Neural cell (in vitro differentiated cells): ENCODE measurements around the gene ROBO4.

Source experiments
- EP300 ChIP-seq: fragments of 450-650 bp; conservative IDR thresholded peaks from 2 replicates; pipeline ENCODE4 v1.6.1; 2014; ENCODE audit warnings: antibody characterized with exemption, mild to moderate bottlenecking, moderate library complexity; ENCODE audit not compliant: poor library complexity, severe bottlenecking
- EZH2 ChIP-seq: fragments of 200-600, 300-800 bp; shearing (Covaris generic), sonication (generic); IDR thresholded peaks from 2 replicates; pipeline ENCODE4 v1.6.1; 2014; ENCODE audit warnings: antibody characterized with exemption, low read length, borderline replicate concordance, mild to moderate bottlenecking; ENCODE audit not compliant: insufficient read depth, poor library complexity, severe bottlenecking
- MXI1 ChIP-seq: fragments of 450-650 bp; conservative IDR thresholded peaks from 2 replicates; pipeline ENCODE4 v1.6.1; 2014; ENCODE audit warnings: antibody characterized with exemption, mild to moderate bottlenecking; ENCODE audit not compliant: poor library complexity, severe bottlenecking
- POLR2AphosphoS5 ChIP-seq: IDR thresholded peaks from 2 replicates; pipeline ENCODE4 v1.6.1; 2012
- RAD21 ChIP-seq: fragments of 450-650 bp; conservative IDR thresholded peaks from 2 replicates; pipeline ENCODE4 v1.6.1; 2014; ENCODE audit warnings: antibody characterized with exemption, mild to moderate bottlenecking, moderate library complexity
- REST ChIP-seq: IDR thresholded peaks from 2 replicates; pipeline ENCODE4 v1.6.1; 2012; ENCODE audit warnings: borderline replicate concordance
- SMC3 ChIP-seq: fragments of 450-650 bp; conservative IDR thresholded peaks from 2 replicates; pipeline ENCODE4 v1.6.1; 2014; ENCODE audit warnings: antibody characterized with exemption, mild to moderate bottlenecking, moderate library complexity; ENCODE audit not compliant: poor library complexity
- TAF1 ChIP-seq: IDR thresholded peaks from 2 replicates; pipeline ENCODE4 v1.6.1; 2012; ENCODE audit warnings: low read depth
- TF ChIP-seq, protein P1 (sequence below): fragments of 450-650 bp; IDR thresholded peaks from 2 replicates; pipeline ENCODE4 v1.5.1; 2014; ENCODE audit warnings: antibody characterized with exemption, mild to moderate bottlenecking, moderate library complexity; ENCODE audit not compliant: poor library complexity, severe bottlenecking

GRCh38 chr11:124917115-124917637, 19.5 kb upstream of the ROBO4 start:
- TF ChIP-seq, protein P1, sequence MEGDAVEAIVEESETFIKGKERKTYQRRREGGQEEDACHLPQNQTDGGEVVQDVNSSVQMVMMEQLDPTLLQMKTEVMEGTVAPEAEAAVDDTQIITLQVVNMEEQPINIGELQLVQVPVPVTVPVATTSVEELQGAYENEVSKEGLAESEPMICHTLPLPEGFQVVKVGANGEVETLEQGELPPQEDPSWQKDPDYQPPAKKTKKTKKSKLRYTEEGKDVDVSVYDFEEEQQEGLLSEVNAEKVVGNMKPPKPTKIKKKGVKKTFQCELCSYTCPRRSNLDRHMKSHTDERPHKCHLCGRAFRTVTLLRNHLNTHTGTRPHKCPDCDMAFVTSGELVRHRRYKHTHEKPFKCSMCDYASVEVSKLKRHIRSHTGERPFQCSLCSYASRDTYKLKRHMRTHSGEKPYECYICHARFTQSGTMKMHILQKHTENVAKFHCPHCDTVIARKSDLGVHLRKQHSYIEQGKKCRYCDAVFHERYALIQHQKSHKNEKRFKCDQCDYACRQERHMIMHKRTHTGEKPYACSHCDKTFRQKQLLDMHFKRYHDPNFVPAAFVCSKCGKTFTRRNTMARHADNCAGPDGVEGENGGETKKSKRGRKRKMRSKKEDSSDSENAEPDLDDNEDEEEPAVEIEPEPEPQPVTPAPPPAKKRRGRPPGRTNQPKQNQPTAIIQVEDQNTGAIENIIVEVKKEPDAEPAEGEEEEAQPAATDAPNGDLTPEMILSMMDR = no peak
- TF ChIP-seq POLR2AphosphoS5 (no peak), EZH2 (no peak), EP300 (no peak), TAF1 (no peak), REST (no peak), MXI1 (no peak), RAD21 (no peak), SMC3 (no peak)
